NCI-H1694 (cell line): ENCODE data around the gene DNAH8.
"Not testable (repeated sequence)": the region's sequence is repeated elsewhere in the genome, so short reads cannot be mapped to it uniquely, and the experiment has no call there.

Experiments
- DNase-seq: peaks from one replicate; lab custom pipeline; 2025; lab: John Stamatoyannopoulos, UW

DNAH8 gene

GRCh38 chr6:38715016-38715689 lies at the start of gene DNAH8:
Gene DNAH8, plus strand, starts transcription at chr6:38715311. Its CDS starts 7,499 bp downstream, at chr6:38722810.
- DNase-seq = no peak

GRCh38 chr6:38671885-38672467 lies 43.1 kb upstream of the DNAH8 start:
- DNase-seq = peak; percentile 29

GRCh38 chr6:38673397-38674165 lies 41.5 kb upstream of the DNAH8 start:
- DNase-seq = no peak

- DNase-seq = no peak
Observed at GRCh38 chr6:38676236-38676973, 38.7 kb upstream of the DNAH8 start.

GRCh38 chr6:38676974-38677544 lies 38.1 kb upstream of the DNAH8 start:
- DNase-seq = no peak

GRCh38 chr6:38678178-38678760 lies 36.8 kb upstream of the DNAH8 start:
- no peak for DNase-seq

- DNase-seq = no peak
Observed at GRCh38 chr6:38679668-38680067, 35.4 kb upstream of the DNAH8 start.

- no peak for DNase-seq
Observed at GRCh38 chr6:38681850-38682249, 33.3 kb upstream of the DNAH8 start.

- DNase-seq = no peak
Observed at GRCh38 chr6:38684237-38684636, 30.9 kb upstream of the DNAH8 start.

GRCh38 chr6:38684904-38685303 lies 30.2 kb upstream of the DNAH8 start:
- no peak for DNase-seq

GRCh38 chr6:38686270-38687042 lies 28.7 kb upstream of the DNAH8 start:
- DNase-seq = no peak

GRCh38 chr6:38687043-38687353 lies 28.1 kb upstream of the DNAH8 start:
- DNase-seq = no peak

- DNase-seq = no peak
Observed at GRCh38 chr6:38687549-38687948, 27.6 kb upstream of the DNAH8 start.

GRCh38 chr6:38688579-38689087 lies 26.5 kb upstream of the DNAH8 start:
- no peak for DNase-seq

GRCh38 chr6:38695227-38695900 lies 19.7 kb upstream of the DNAH8 start:
- DNase-seq = no peak

GRCh38 chr6:38695933-38696332 lies 19.2 kb upstream of the DNAH8 start:
- DNase-seq = no peak

GRCh38 chr6:38696345-38696744 lies 18.8 kb upstream of the DNAH8 start:
- no peak for DNase-seq

GRCh38 chr6:38697846-38698245 lies 17.3 kb upstream of the DNAH8 start:
- DNase-seq = no peak

- DNase-seq = not testable (repeated sequence)
Observed at GRCh38 chr6:38699702-38700101, 15.4 kb upstream of the DNAH8 start.

GRCh38 chr6:38701551-38701950 lies 13.6 kb upstream of the DNAH8 start:
- no peak for DNase-seq
